GM19467 (cell line): ENCODE results near the gene RELCH.
"Not testable (repeated sequence)": the region's sequence is repeated elsewhere in the genome, so short reads cannot be mapped to it uniquely, and the experiment has no call there.

Source experiments
- ATAC-seq: cut with Tn5 transposase; IDR thresholded peaks from one replicate; pipeline ENCODE4 v1.9.1; 2021; ENCODE audit warnings: mild to moderate bottlenecking, moderate library complexity; ENCODE audit not compliant: unreplicated experiment

Gene RELCH

GRCh38 chr18:62186774-62187542 lies at the start of gene RELCH, which contains the start of gene PIGN:
TSS of gene RELCH (plus strand) at chr18:62187255. CDS start at chr18:62187506, 251 bp downstream.
TSS of gene PIGN (minus strand) at chr18:62187056. CDS start at chr18:62161353, 25,703 bp downstream.
- peak; percentile 86 for ATAC-seq

- ATAC-seq: no peak
Observed at GRCh38 chr18:62138461-62139235, 48.4 kb upstream of the RELCH start.

DNA sequence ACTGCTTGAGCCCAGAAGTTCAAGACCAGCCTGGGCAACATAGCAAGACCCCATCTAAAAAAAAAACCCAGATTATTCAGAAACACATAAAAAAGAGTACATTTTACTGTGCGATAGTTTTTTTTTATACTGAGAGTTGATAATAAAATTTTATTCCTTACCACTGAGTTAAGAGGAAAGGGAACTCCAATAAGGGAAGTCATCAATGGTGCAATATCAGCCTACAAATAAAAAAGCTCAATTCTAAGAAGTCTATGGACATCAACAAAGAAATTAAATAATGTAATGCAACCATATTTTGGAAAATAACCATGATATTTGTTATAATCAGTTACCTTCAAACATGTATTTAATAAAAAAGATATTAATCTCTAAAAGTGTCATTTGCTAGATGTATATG lies 46.8 kb upstream of the RELCH start:
- ATAC-seq: no peak

- no peak for ATAC-seq
Observed at GRCh38 chr18:62144338-62144737, 42.7 kb upstream of the RELCH start.

DNA sequence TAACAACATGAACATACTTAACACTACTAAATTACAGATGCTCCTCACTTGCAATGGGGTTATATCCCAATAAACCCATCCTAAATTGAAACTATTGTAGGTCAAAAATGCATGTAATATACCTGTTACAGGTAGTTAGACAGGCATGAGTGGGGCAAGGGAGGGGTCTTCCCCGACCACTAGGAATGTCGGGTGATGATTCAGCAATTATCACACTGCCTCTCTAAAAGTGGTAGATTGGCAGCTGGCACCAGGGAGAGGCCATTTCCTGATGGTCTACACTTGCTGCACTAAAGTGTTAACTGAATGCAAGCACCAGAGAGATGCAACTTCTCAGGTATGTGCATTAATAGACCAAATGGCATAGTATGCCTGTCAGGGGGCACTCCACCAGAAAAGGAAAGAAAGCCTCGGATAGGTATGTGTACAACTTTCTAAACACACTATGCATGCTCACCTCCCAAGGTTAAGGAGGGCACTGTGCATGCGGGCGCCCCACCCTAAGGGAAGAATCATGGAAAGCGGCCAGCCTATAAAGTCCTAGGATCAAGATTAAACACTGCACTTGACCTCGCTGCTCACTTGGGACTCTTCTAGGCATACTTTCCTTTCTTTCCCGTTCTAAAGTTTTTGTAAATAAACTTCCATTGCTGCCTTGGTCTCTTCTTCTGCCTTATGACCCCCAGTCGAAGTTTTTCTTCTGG lies 35.8 kb upstream of the RELCH start:
- no peak for ATAC-seq

DNA sequence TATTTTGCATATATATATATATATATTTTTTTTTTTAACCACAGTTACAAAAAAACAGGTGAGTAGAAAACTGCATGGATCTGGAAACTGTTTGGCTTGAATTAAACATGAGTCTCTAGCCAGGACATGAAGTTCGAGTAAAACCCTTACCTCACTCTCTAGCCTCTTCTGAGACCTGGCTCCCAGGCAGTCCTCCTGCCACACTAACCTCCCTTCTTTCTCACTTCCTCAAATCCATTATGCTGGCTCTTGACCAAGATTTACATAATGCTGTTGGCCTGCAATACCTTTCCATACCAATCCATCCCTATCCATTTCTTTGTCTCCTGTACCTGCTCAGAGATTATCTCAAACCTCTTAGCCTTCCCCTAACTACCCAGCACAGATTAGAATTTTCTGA lies 34.2 kb upstream of the RELCH start:
- ATAC-seq: peak; percentile 76

GRCh38 chr18:62157843-62158242 lies 29.2 kb upstream of the RELCH start:
- no peak for ATAC-seq

GRCh38 chr18:62164310-62164709 lies 22.7 kb upstream of the RELCH start:
- no peak for ATAC-seq

GRCh38 chr18:62164855-62165487 lies 22.1 kb upstream of the RELCH start:
- ATAC-seq: no peak

DNA sequence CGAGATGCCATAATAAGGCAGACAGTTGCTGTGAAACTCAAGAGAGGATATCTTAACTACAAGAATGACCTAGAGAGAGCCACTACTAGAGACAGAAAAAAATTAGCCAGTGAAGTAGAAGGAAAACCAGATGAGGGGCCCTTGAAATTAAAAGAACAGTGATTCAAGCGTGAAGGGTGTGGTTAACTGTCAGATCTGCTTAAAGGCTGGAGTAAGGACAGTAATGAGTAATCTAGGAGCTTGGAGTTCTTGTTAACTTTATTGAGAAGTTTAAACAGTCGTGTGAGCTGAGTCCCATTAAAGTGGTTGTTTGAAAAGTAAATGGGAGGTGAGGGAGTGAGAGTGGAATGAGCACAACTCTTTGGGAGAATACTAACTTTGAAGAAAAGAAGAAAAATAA lies 21.5 kb upstream of the RELCH start:
- ATAC-seq: no peak

- ATAC-seq: not testable (repeated sequence)
Observed at GRCh38 chr18:62166524-62166923, 20.5 kb upstream of the RELCH start.

GRCh38 chr18:62170857-62171256 lies 16.2 kb upstream of the RELCH start:
- no peak for ATAC-seq

- ATAC-seq: no peak
Observed at GRCh38 chr18:62172298-62172697, 14.8 kb upstream of the RELCH start.

DNA sequence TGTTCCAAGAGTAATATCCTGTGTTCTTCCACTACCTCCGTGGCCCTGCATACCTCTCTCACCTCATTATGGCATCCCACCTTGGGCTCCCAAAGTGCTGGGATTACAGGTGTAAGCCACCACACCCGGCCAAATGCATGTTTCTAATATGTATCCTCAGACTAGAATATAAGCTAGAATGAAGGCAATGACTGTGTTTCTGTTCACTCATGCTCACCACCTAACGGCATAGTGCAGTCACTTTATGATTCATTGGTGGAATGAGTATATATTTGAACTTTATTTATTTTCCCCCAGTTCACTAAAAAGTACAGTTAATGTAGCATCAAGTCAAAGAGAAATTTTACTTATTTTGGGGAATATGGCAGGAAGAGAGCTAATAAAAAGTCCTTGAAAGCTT lies 11.5 kb upstream of the RELCH start:
- ATAC-seq: no peak

GRCh38 chr18:62177271-62177670 lies 9.8 kb upstream of the RELCH start:
- no peak for ATAC-seq

GRCh38 chr18:62179213-62179612 lies 7.8 kb upstream of the RELCH start:
- no peak for ATAC-seq

- no peak for ATAC-seq
Observed at GRCh38 chr18:62182220-62182619, 4.8 kb upstream of the RELCH start.

DNA sequence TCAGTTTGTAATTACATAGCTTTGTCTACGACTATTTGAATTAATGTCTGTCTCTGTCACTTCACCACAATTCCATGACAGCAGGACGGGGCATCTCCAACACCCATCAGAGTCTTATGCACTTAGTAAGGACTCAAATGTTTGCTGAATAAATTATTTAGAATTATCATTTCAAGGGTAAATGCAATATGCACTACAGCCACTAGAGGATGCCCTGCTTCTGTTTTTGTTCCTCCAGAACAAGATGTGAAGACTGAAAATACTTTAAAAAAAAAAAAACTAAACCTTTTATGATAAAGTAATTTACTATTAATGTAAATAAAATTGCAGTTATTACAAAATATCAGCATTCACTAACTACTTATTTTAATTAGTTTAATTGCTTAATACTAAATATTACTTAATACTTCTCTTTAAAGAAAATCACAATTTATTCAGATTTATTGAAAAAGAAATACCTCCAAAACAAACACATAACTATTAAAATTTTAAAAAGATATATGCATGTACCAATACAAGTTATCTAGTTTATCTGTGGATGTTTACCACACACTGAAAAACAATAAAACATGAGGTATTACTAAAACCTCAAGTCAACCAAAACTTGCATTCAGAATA lies 3.4 kb upstream of the RELCH start:
- no peak for ATAC-seq

- no peak for ATAC-seq
Observed at GRCh38 chr18:62186499-62186773, 619 bp upstream of the RELCH start.

DNA sequence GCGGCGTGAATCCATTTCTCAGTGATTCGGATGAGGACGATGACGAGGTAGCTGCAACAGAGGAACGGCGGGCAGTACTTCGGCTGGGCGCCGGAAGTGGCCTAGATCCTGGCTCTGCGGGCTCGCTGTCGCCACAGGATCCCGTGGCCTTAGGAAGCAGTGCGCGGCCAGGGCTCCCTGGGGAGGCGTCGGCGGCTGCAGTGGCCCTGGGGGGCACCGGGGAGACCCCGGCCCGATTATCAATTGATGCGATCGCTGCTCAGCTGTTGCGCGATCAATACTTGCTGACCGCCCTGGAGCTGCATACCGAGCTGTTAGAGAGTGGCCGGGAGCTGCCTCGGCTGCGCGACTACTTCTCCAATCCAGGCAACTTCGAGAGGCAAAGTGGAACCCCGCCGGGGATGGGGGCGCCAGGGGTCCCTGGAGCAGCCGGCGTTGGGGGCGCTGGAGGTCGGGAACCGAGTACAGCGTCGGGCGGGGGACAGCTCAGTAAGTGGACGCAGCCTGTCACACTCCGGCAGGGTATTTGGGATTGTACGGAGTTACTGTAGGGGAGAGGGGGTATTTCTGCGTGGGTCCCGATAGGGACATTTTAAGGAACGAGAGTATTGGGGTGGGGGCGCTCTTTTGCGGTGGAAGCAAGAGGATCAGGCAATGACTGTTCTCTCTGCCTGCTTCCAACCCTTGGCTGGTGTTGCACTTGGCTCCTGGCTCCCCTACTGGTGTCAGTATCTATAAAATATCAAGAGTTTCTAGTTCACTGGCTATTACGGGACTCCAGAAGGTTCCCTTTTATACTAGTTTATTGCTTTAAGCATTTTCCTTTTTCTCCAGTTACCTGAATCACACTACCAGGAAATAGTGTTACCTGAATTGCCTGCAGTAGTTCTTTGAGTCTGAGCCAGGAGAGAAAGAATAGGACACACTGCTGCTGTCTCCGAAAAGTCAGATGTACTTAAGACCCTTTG lies 772 bp downstream of the RELCH start:
- peak; percentile 4 for ATAC-seq
